A549 (cell line): ENCODE data around the gene THUMPD3.

ENCODE experiments used
- CBX8 ChIP-seq: fragments of 200-600 bp; sonication (generic); IDR thresholded peaks from 2 replicates; pipeline ENCODE4 v1.6.1; 2016
- CHD2 ChIP-seq: fragments of 150-350 bp; IDR thresholded peaks from 2 replicates; pipeline ENCODE4 v1.6.1; 2014; ENCODE audit warnings: low read length; ENCODE audit not compliant: partially characterized antibody
- CTCF ChIP-seq: fragments of >200 bp; sonication (Bioruptor Twin); formaldehyde crosslinking; IDR thresholded peaks from 3 replicates; pipeline ENCODE4 v1.5.1; 2016
- RAD21 ChIP-seq, 2 experiments: fragments of >200 bp in 1 of 2; sonication (Bioruptor Twin) in 1 of 2; formaldehyde crosslinking in 1 of 2; IDR thresholded peaks in 1 of 2; conservative IDR thresholded peaks in 1 of 2; 2 replicates in 1 of 2; 3 replicates in 1 of 2; pipeline ENCODE4 v1.6.1; 2012 to 2018; ENCODE audit warnings: inconsistent platforms in 1 of 2
- RCOR1 ChIP-seq: fragments of 150-350 bp; IDR thresholded peaks from 2 replicates; pipeline ENCODE4 v1.6.1; 2014; ENCODE audit warnings: antibody characterized with exemption, low read length, low read depth

DNA sequence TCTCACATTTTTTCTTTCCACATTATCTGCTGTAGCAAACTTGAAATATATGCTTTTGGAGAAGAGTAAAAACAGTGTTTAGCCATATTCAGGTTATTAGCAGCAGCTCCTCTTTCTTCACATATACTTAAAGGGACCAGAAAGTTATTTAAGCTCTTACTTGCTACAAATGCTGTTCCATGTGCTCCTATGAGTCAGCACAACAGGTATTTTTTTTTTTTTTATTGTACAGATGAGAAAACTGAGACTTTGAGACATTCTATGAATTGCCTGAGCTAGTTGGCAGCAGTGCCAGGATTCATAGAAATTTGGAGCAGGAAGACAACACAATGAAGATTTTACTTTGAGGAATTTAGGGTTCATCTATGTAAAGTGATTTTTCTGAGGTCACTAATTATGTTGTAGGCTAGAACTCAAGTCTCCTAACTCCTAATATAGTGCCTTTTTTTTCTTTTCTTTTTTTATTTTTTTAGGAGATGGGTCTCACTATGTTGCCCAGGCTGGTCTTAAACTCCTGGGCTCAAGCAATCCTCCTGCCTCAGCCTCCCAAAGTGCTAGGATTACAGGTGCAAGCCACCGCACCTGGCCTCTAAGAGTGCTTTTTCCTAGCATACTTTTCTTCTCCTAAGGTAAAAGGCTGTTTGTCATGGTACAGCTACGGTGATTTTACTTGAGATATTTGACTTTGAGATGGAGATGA lies 58.1 kb downstream of the THUMPD3 start:
- no peak for TF ChIP-seq CTCF
- no peak for TF ChIP-seq RAD21 (conservative IDR thresholded peaks at IDR 0.05 in 1 of 2, IDR thresholded peaks at IDR 0.05 in 1 of 2)
- TF ChIP-seq RCOR1 = no peak
- TF ChIP-seq CBX8 = no peak
- no peak for TF ChIP-seq CHD2
